ENCODE results near the gene PLD3. TPM values are rescaled to one million over a fixed set of nuclear protein-coding genes. Genes with fewer than 3 reads are reported as not detected.

PLD3 gene
- total RNA-seq, 3 donors from 2014 or later = 120 to 158 (median 120) TPM

- intact Hi-C loops (cut with DNase I, micrococcal nuclease) = no loop called here
- no peak for TF ChIP-seq CTCF (IDR thresholded peaks at IDR 0.05)
- Histone ChIP-seq H3K9me3 (no peaks in the 10 kb centered on the region), H3K4me1 (ENCODE audit: low read depth) (no peaks in the 10 kb centered on the region), H3K4me3 (no peak overlapping the region), H3K36me3 (ENCODE audit: low read depth) (no peaks in the 10 kb centered on the region)
- no peak for ATAC-seq
- no peak for DNase-seq
Measured at GRCh38 chr19:40315812-40316470, 32.6 kb upstream of the PLD3 start.

- Histone ChIP-seq H3K9me3 (no peaks in the 10 kb centered on the region), H3K36me3 (ENCODE audit: low read depth) (no peaks in the 10 kb centered on the region), H3K4me3 (no peak overlapping the region), H3K4me1 (ENCODE audit: low read depth) (no peaks in the 10 kb centered on the region)
- DNase-seq (no peak), ATAC-seq (no peak)
- no peak for TF ChIP-seq CTCF (IDR thresholded peaks at IDR 0.05)
- intact Hi-C loops (cut with DNase I, micrococcal nuclease) = no loop called here
Measured at GRCh38 chr19:40317338-40317737, 31.2 kb upstream of the PLD3 start.

- Histone ChIP-seq H3K4me1 (ENCODE audit: low read depth) (no peaks in the 10 kb centered on the region), H3K36me3 (ENCODE audit: low read depth) (no peaks in the 10 kb centered on the region), H3K4me3 (no peak overlapping the region), H3K9me3 (no peaks in the 10 kb centered on the region)
- no peak for DNase-seq
- no peak for TF ChIP-seq CTCF (IDR thresholded peaks at IDR 0.05)
- intact Hi-C loops (cut with DNase I, micrococcal nuclease) = no loop called here
- ATAC-seq = no peak
Measured at GRCh38 chr19:40320558-40320935, 27.9 kb upstream of the PLD3 start.

GRCh38 chr19:40321076-40321475 lies 27.4 kb upstream of the PLD3 start:
- Histone ChIP-seq H3K9me3 (no peaks in the 10 kb centered on the region), H3K4me1 (ENCODE audit: low read depth) (no peaks in the 10 kb centered on the region), H3K4me3 (no peak overlapping the region), H3K36me3 (ENCODE audit: low read depth) (no peaks in the 10 kb centered on the region)
- no peak for ATAC-seq
- intact Hi-C loops (cut with DNase I, micrococcal nuclease) = no loop called here
- TF ChIP-seq CTCF (IDR thresholded peaks at IDR 0.05) = no peak
- no peak for DNase-seq

GRCh38 chr19:40321566-40322270 lies 26.8 kb upstream of the PLD3 start:
- Histone ChIP-seq H3K36me3 (ENCODE audit: low read depth) (no peaks in the 10 kb centered on the region), H3K4me3 (no peak overlapping the region), H3K4me1 (ENCODE audit: low read depth) (no peaks in the 10 kb centered on the region), H3K9me3 (no peaks in the 10 kb centered on the region)
- DNase-seq (no peak), ATAC-seq (no peak)
- TF ChIP-seq CTCF (IDR thresholded peaks at IDR 0.05) = no peak
- intact Hi-C loops (cut with DNase I, micrococcal nuclease) = no loop called here
